Lung (tissue), 12 donors: ENCODE data around the gene CD46. TPM values are rescaled to one million over a fixed set of nuclear protein-coding genes. Genes with fewer than 3 reads are reported as not detected.

ENCODE experiments used
- ATAC-seq: fragments of 200-7000 bp; cut with Tn5 transposase; one replicate; pipeline ENCODE4 v1.9.1; 2020; ENCODE audit warnings: moderate number of reproducible peaks; ENCODE audit not compliant: insufficient read depth, low FRiP score
- DNase-seq, 3 donors: peaks; one replicate each; pipeline ENCODE4 v3.0.0-alpha.2; 2013 to 2017
- H3K27ac ChIP-seq, 2 donors: one replicate each; pipeline ENCODE4 v1.5.1; 2013; ENCODE audit warnings: mild to moderate bottlenecking in 2 of 2, moderate library complexity in 2 of 2, control low read depth in 1 of 2, inconsistent platforms in 1 of 2, low read depth in 1 of 2, low read length in 1 of 2
- H3K27me3 ChIP-seq, 3 donors: one replicate each; pipeline ENCODE4 v1.5.1; 2013; ENCODE audit warnings: low read length in 2 of 3; ENCODE audit not compliant: control insufficient read depth in 3 of 3, insufficient read depth in 3 of 3
- H3K36me3 ChIP-seq, 4 donors: one replicate each; pipeline ENCODE4 v1.5.1; 2013; ENCODE audit warnings: low read length in 4 of 4, mild to moderate bottlenecking in 1 of 4, moderate library complexity in 1 of 4; ENCODE audit not compliant: control insufficient read depth in 4 of 4, insufficient read depth in 4 of 4
- H3K4me1 ChIP-seq, 5 donors: one replicate each; pipeline ENCODE4 v1.5.1; 2013; ENCODE audit warnings: low read length in 5 of 5, mild to moderate bottlenecking in 2 of 5, moderate library complexity in 1 of 5; ENCODE audit not compliant: control insufficient read depth in 5 of 5, insufficient read depth in 5 of 5
- H3K4me3 ChIP-seq: one replicate; pipeline ENCODE4 v1.5.1; 2013; ENCODE audit warnings: mild to moderate bottlenecking, control low read depth, moderate library complexity
- H3K9ac ChIP-seq, 2 donors: one replicate each; pipeline ENCODE4 v1.5.1; 2013; ENCODE audit warnings: low read length in 2 of 2, control low read depth in 1 of 2; ENCODE audit not compliant: insufficient read depth in 1 of 2
- H3K9me3 ChIP-seq, 4 donors: one replicate each; pipeline ENCODE4 v1.5.1; 2013; ENCODE audit warnings: low read length in 3 of 4, mild to moderate bottlenecking in 1 of 4, moderate library complexity in 1 of 4; ENCODE audit not compliant: control insufficient read depth in 4 of 4, insufficient read depth in 3 of 4
- CTCF ChIP-seq: IDR thresholded peaks from 2 replicates; pipeline ENCODE4 v1.5.1; 2012; ENCODE audit warnings: mild to moderate bottlenecking; ENCODE audit errors: control extremely low read depth, extremely low read depth
- WGBS, 2 donors: extraction: QIAGEN DNeasy Blood & Tissue Kit; methylation state at CpG; one replicate each; pipeline ENCODE4 v1.1.7; 2013; 5-methylcytosine and 5-hydroxymethylcytosine counted together
- polyA plus RNA-seq, 2 donors: library from polyadenylated mRNA; stranded (reverse); fragments of 200-250 nt; gene quantifications; one replicate each; pipeline ENCODE4 v1.2.1, GENCODE V29; 2013
- total RNA-seq, 2 donors: library from RNA; depleted of rRNA in 1 of 2; stranded (reverse); fragments of >200 nt in 1 of 2; gene quantifications; one replicate each; pipeline ENCODE4 v1.2.1, GENCODE V29; 2014 to 2021
- donor health status: control.
- donor health status: control.
- donor health status: Bipolar disorder and iron deficiency.
- donor health status: healthy.
- donor health status: DM: yes; HTN: yes; CAD: no.

The CD46 gene
- total and polyA plus RNA-seq, 4 donors: 157 to 420 (median 215) TPM

- Histone ChIP-seq H3K36me3 (no peaks in the 10 kb centered on the region), H3K27me3 (no peaks in the 10 kb centered on the region), H3K4me3 (no peak overlapping the region), H3K9ac (no peak overlapping the region), H3K4me1 (peaks cover 11 to 38% (median 20%) of the 10 kb centered on the region in 5 donors), H3K27ac (peak overlapping the region; percentile 63 to 69), H3K9me3 (no peaks in the 10 kb centered on the region)
- TF ChIP-seq CTCF: no peak
- 68 to 71% methylated on average over 5 of the region's 5 CpGs for WGBS, 2 donors
- ATAC-seq: no peak
- DNase-seq: no peak
Measured at GRCh38 chr1:207828046-207828445, 76.2 kb downstream of the CD46 start.

GRCh38 chr1:207828485-207829158, 76.8 kb downstream of the CD46 start:
- peak; percentile 85 for TF ChIP-seq CTCF
- peak; percentile 56 for ATAC-seq
- Histone ChIP-seq H3K27me3 (no peaks in the 10 kb centered on the region), H3K36me3 (no peaks in the 10 kb centered on the region), H3K4me1 (peaks cover 9 to 42% (median 20%) of the 10 kb centered on the region in 5 donors), H3K27ac (peak overlapping the region; percentile 63 to 69), H3K4me3 (no peak overlapping the region), H3K9me3 (no peaks in the 10 kb centered on the region), H3K9ac (no peak overlapping the region)
- WGBS, 2 donors: 47 to 51% methylated on average over 2 of the region's 2 CpGs
- peak; percentile 68 to 78 (median 68) for DNase-seq

GRCh38 chr1:207829576-207829975, 77.7 kb downstream of the CD46 start:
- Histone ChIP-seq H3K27me3 (no peaks in the 10 kb centered on the region), H3K36me3 (no peaks in the 10 kb centered on the region), H3K4me1 (peaks cover 3 to 43% (median 15%) of the 10 kb centered on the region in 5 donors), H3K9ac (no peak overlapping the region), H3K4me3 (no peak overlapping the region), H3K27ac (peak overlapping the region in 1 of 2 donors; percentile 17), H3K9me3 (no peaks in the 10 kb centered on the region)
- ATAC-seq (no peak), DNase-seq (no peak)
- TF ChIP-seq CTCF: no peak

GRCh38 chr1:207830788-207831187, 78.9 kb downstream of the CD46 start:
- Histone ChIP-seq H3K27ac (peak overlapping the region; percentile 64 to 82), H3K4me3 (no peak overlapping the region), H3K4me1 (peaks cover 2 to 33% (median 14%) of the 10 kb centered on the region in 5 donors), H3K9me3 (no peaks in the 10 kb centered on the region), H3K9ac (no peak overlapping the region), H3K36me3 (no peaks in the 10 kb centered on the region), H3K27me3 (no peaks in the 10 kb centered on the region)
- no peak for TF ChIP-seq CTCF
- WGBS, 2 donors: 85 to 89% methylated on average over 9 of the region's 9 CpGs
- no peak for DNase-seq
- ATAC-seq: no peak
